ENCODE results near the gene SMARCA4. TPM values are rescaled to one million over a fixed set of nuclear protein-coding genes. Genes with fewer than 3 reads are reported as not detected.

The SMARCA4 gene
- total RNA-seq, 1 experiment from 2014 or later: 261 TPM

GRCh38 chr19:11033763-11034162 is 72.9 kb downstream of the SMARCA4 start:
- TF ChIP-seq CTCF (conservative IDR thresholded peaks at IDR 0.05): no peak
- no peaks in the 10 kb centered on the region for H3K4me1 ChIP-seq (ENCODE audit: insufficient read depth, low read length)
- no peak overlapping the region for H4K91ac ChIP-seq (ENCODE audit: insufficient read length, low read depth, low read length)
- H4K5ac ChIP-seq (ENCODE audit: insufficient read length, low read depth, low read length): no peak overlapping the region
- Mint-ChIP-seq H3K27me3 (ENCODE audit: low read depth) (no peaks in the 10 kb centered on the region; the same call in 1 of the 2 replicates), H3K27ac (no peak overlapping the region), H3K9me3 (no peaks in the 10 kb centered on the region; a peak in 1 of 5 replicates), H3K4me3 (no peak overlapping the region), H3K36me3 (ENCODE audit: insufficient read depth in 1 of 3, low read depth in 3 of 3) (peaks cover 64 to 97% (median 93%) of the 10 kb centered on the region in 3 experiments), H3K4me1 (no peaks in the 10 kb centered on the region)
- no peak overlapping the region for H3K4me2 ChIP-seq (ENCODE audit: insufficient read depth, insufficient read length, low read length)
- no peak overlapping the region for H2BK20ac ChIP-seq (ENCODE audit: low read depth, low read length, poor library complexity, severe bottlenecking)
- no peak overlapping the region for H3K23ac ChIP-seq (ENCODE audit: insufficient read length, low read depth, low read length)
- H3K9me3 ChIP-seq (ENCODE audit: control insufficient read depth, low read depth, low read length): no peaks in the 10 kb centered on the region
- H3K27ac ChIP-seq (ENCODE audit: insufficient read length, low read depth, low read length): no peak overlapping the region
- no peak overlapping the region for H2BK5ac ChIP-seq (ENCODE audit: insufficient read length, low read length)
- no peaks in the 10 kb centered on the region for H4K20me1 ChIP-seq (ENCODE audit: control insufficient read depth, insufficient read depth, insufficient read length)
- no peak overlapping the region for H3K9ac ChIP-seq (ENCODE audit: extremely low read depth, insufficient read length, low read length)
- H4K8ac ChIP-seq (replicated peaks; ENCODE audit: insufficient read length, low read depth, low read length): no peak overlapping the region
- no peaks in the 10 kb centered on the region for H3K27me3 ChIP-seq (ENCODE audit: insufficient read depth, low read length)
- no peaks in the 10 kb centered on the region for H3K79me1 ChIP-seq (ENCODE audit: insufficient read depth, low read depth, low read length, poor library complexity, severe bottlenecking)
- H2BK15ac ChIP-seq (ENCODE audit: low read depth, low read length): no peak overlapping the region
- H2BK120ac ChIP-seq (ENCODE audit: low read depth, low read length, poor library complexity, severe bottlenecking): no peak overlapping the region
- no peak overlapping the region for H3K14ac ChIP-seq (ENCODE audit: insufficient read depth, low read length)
- no peak overlapping the region for H3K18ac ChIP-seq (ENCODE audit: insufficient read length, low read depth, low read length)
- WGBS (ENCODE audit: extremely low coverage, insufficient read length, low lambda C conversion rate): no CpG with 5 or more reads among the region's 35 CpGs
- H2AFZ ChIP-seq (ENCODE audit: low read length): no peak overlapping the region
- no peaks in the 10 kb centered on the region for H3K23me2 ChIP-seq (ENCODE audit: insufficient read length, low read depth, low read length, poor library complexity, severe bottlenecking)
- H3K79me2 ChIP-seq (ENCODE audit: insufficient read depth, low read length): no peaks in the 10 kb centered on the region
- no peak overlapping the region for H3K56ac ChIP-seq (ENCODE audit: insufficient read length, low read depth, low read length)
- H2AK5ac ChIP-seq (ENCODE audit: insufficient read length, low read length): no peak overlapping the region
- no peak overlapping the region for H2BK12ac ChIP-seq (ENCODE audit: insufficient read length, low read depth, low read length)
- DNase-seq: no peak
- no peak overlapping the region for H3T11ph ChIP-seq (ENCODE audit: low read length)
- no peak overlapping the region for H3K4ac ChIP-seq (ENCODE audit: low read depth, low read length)
